HFF-Myc (cell line): ENCODE data around the gene UST.

Experiments used
- DNase-seq: peaks from one replicate; pipeline ENCODE4 v3.0.0-alpha.2; 2011; ENCODE audit warnings: low read depth; ENCODE audit errors: extremely low read depth
- H3K4me3 ChIP-seq: replicated peaks from 2 replicates; pipeline ENCODE4 v1.5.1; 2011; ENCODE audit warnings: low read depth, mild to moderate bottlenecking, control low read depth, low read length
- TF ChIP-seq, protein P1 (sequence below): IDR thresholded peaks from 2 replicates; pipeline ENCODE4 v1.5.1; 2012; ENCODE audit warnings: mild to moderate bottlenecking, low read depth, low read length, control low read depth; ENCODE audit errors: missing control alignments

The UST gene

DNA sequence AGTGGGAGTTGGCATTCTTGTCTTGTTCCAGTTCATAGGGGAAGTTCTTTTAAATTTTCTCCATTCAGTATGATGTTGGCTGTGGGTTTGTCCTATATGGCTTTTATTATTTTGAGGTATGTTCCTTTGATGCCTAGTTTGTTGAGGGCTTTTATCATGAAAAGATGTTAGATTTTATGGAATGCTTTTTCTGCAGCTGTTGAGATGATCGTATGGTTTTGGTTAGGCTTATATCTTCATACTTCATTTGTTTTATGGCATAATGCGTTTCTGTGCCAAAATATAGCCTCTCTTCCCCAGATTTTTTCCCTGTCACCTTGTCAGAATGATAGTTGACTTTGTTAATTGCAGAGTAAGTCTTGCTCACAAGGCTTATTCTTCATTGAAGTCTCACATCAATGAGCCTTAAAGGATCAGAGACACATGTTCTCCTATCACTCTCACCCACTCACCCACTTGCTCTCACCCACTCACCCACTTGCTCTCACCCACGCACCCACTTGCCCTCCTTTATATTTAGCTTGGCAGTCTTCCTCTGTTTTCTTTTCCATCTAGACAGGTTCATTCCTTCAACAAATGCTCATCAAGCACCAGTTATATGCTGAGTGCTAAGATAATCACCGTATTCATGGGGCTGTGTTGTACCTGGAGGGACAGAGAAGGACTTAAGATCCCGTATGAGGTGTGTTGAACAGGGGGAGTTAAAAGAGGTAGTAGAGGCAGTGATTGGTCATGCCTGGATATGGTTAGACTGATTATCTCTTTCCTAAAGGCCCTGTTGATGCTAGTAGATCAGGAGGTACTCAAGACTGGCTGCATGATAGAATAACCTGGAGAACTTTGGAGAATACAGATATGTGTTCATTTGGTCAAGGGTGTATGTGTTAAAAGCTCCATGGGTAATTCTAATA is 19.3 kb downstream of the UST start:
- DNase-seq, result no peak
- TF ChIP-seq, protein P1, sequence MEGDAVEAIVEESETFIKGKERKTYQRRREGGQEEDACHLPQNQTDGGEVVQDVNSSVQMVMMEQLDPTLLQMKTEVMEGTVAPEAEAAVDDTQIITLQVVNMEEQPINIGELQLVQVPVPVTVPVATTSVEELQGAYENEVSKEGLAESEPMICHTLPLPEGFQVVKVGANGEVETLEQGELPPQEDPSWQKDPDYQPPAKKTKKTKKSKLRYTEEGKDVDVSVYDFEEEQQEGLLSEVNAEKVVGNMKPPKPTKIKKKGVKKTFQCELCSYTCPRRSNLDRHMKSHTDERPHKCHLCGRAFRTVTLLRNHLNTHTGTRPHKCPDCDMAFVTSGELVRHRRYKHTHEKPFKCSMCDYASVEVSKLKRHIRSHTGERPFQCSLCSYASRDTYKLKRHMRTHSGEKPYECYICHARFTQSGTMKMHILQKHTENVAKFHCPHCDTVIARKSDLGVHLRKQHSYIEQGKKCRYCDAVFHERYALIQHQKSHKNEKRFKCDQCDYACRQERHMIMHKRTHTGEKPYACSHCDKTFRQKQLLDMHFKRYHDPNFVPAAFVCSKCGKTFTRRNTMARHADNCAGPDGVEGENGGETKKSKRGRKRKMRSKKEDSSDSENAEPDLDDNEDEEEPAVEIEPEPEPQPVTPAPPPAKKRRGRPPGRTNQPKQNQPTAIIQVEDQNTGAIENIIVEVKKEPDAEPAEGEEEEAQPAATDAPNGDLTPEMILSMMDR, result no peak

DNA sequence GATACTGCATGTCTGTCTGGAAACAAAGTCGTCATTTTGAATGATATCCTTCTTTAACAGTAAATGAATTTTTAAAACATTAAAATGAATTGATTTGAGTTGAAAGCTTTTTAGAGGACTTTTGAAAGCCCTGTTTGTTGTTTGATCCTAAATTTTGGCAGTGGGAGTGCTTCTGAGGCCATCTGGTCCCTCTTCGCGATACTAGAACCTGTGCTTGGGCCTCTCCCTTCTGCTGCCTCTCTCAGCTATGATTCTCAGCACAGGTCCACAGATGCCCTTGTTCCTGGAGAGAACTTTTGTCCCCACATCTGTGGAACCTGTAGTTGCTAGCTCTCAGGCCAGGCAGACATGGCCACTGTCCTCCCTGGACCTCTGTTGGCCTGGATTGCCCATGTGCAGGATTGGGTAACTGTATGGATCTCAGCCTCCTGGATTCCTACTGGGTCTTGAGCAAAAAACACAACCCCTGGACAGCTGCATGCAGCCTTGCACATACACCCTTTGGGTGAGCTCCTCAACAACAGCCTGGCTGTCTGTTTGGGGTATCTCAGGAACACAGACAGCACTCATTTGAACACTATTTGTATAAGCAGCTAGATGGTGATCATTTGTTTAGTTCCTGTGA is 21.9 kb downstream of the UST start:
- TF ChIP-seq, protein P1, result no peak
- H3K4me3 ChIP-seq, result no peak overlapping the region
- no peak for DNase-seq

More for the DNA sequence above, 19.3 kb downstream of the UST start:
- no peak overlapping the region for H3K4me3 ChIP-seq

DNA sequence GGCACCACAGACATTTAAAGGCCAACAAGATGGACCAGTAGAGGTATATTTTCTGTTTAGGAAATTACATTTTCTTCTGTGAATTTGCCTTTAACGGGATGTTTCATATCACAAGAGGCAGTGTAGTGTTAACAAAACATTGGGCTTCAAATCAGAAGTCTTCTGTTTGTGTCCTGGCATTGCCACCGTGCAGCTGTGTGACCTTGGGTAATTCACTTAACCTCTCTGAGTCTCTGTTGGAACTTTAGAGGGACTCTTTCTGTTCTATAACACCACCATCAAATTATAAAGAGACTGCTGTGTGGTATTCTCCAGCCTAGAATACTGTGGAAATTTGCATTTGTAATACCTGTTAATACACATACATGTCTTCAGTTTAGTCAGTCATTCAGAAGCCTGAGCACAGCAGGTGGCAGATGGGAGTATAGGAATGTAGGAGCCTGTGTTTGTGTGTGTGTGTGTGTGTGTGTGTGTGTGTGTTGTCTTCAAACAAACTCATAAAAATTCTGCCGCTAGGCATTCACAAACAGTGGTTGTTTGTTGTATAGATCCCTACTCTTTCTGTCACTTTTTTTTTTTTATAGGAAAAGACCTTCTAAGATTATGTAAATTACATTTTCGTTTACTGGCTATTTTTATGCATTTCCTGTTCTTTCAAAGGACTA is 22.6 kb downstream of the UST start:
- no peak for DNase-seq
- no peak overlapping the region for H3K4me3 ChIP-seq
- TF ChIP-seq, protein P1, result no peak

- DNase-seq, result no peak
- H3K4me3 ChIP-seq, result no peak overlapping the region
Observed at GRCh38 chr6:148770408-148771211, 23.8 kb downstream of the UST start.

DNA sequence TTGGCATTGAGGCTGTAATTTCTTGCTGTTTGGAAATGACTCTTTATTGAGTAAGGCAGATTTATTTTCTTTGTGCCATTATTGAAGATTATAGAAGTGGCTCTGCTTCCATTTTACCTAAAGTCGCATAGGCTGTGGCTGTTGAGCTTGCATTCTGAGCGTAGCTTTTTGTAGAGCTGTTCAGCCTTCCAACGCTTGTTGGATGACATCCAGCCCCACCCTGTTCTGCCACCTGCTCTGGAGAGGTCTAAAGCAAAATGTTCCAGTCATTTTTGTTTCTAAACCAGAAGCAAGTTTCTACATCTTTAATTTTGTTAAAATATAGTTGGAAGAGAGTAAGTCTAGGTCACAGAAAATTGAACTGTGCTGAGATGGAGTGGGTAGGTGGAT is 24.4 kb downstream of the UST start:
- no peak for DNase-seq
- TF ChIP-seq, protein P1, result no peak
- no peak overlapping the region for H3K4me3 ChIP-seq

More at GRCh38 chr6:148770408-148771211, 23.8 kb downstream of the UST start:
- TF ChIP-seq, protein P1, result no peak

- H3K4me3 ChIP-seq, result no peak overlapping the region
- no peak for DNase-seq
- TF ChIP-seq, protein P1, result no peak
Observed at GRCh38 chr6:148771896-148772554, 25.2 kb downstream of the UST start.
